HG02884 (cell line): ENCODE data around the gene CRADD.
"Not testable (repeated sequence)": the region's sequence is repeated elsewhere in the genome, so short reads cannot be mapped to it uniquely, and the experiment has no call there.

ENCODE experiments used
- ATAC-seq: cut with Tn5 transposase; IDR thresholded peaks from one replicate; pipeline ENCODE4 v1.9.1; 2021; ENCODE audit warnings: mild to moderate bottlenecking, moderate library complexity; ENCODE audit not compliant: unreplicated experiment

CRADD gene

DNA sequence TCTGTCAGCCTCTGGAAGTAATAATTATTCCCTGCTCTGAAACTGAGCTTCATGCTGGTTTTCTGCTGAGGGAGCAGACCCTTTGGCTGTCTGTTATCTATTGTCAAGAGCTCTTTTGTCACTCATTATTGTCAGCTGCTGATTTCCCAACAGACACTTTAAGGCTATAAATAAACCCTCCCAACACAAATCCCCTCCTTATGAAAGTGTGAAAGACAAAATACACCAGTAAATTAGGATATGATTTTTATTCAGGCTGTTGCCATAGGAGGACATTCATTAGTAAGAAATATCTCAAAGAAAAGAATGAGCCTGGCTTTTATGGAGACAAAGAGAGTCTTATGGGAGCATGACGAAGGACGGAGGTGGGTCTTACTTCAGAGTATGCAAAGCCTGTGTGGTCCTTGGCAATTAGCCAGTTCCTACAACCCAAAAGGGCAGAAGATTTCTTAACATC lies 180.8 kb downstream of the CRADD start:
- ATAC-seq: no peak

DNA sequence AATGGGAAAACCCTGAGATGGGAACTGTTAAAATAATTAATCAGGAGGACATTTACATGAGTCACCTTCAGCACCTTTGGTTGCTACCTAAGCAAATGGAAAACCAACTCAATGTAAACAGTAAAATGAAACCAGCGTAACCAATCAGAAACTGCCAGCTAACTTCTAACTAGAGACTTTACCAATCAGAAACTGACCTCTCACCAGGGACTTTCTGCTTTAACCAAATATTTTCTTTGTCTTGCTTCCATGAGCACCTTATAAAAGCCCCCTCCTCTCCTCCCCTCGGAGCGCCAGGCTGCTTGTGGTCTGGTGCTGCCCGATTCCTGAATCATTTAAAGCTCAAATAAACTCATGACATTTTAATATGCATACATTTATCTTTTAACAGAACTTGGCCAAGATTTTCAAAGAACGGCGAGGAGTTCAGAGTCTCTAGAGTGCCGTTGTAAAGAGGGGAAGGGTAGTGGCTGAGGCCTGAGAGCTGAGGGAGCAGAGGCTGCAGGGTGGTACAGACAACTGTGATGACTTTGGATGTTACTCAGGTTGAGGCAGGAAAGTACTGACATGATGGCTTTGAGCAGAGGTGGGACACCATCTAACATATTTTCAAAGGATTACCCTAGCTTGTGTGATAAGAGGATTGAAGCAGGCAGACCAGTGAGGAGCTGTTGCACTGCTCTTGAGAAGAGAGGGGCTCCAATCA lies 183.6 kb downstream of the CRADD start:
- no peak for ATAC-seq

DNA sequence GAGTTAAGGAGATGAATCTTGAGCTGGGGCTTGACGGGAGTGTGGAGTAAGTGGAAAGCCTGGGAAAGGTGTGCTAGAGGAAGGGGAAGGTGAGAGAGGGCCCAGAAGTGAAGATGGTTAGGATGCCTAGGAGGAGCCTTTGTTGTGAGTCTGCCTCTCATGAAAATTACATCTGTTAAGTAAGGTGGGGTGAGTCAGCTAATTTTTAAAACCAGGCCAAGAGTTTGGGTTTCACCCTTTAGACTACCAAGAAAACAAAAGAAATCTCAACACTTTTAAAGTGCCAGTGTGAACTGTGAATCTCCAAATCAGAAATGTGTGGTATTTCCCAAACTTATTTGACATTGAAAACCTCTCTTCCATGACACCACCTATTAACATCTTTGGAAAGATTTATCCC lies 185.2 kb downstream of the CRADD start:
- no peak for ATAC-seq

DNA sequence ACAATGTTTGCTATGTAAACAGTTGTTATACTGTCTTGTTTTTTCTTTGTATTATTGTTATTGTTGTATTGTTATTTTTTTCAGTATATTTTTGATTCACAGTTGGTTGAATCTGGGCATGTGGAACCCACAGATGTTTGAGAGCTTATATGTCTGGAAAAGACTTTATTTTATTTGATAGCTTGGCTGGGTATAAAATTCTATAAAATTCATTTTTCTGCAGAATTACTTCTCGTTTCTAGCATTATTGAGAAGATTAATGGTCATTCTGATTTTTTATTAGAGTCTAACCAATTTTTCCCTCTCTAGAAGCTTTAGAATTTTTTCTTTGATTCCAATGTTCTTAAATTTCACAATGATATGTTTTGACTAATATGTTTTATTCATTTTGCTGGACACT lies 188.6 kb downstream of the CRADD start:
- ATAC-seq: no peak

DNA sequence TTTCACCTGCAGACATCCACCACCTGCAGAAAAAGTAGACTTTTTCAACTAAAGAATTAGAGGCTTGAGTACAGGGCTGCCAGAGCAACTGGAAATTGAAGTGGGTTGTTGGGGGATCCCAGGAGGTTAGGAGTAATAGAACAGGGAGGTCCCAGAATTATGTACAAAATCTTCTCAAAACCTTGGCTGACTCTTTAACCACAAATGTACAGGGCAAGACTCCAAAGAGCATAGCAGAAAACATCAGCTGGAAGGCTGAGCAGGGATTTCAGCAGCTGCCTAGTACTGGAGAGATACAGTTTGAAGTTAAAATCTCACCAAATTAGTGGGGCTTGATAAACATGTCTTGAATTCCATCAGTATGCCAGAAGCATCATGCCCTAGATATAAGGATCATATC lies 191.6 kb downstream of the CRADD start:
- ATAC-seq: no peak

DNA sequence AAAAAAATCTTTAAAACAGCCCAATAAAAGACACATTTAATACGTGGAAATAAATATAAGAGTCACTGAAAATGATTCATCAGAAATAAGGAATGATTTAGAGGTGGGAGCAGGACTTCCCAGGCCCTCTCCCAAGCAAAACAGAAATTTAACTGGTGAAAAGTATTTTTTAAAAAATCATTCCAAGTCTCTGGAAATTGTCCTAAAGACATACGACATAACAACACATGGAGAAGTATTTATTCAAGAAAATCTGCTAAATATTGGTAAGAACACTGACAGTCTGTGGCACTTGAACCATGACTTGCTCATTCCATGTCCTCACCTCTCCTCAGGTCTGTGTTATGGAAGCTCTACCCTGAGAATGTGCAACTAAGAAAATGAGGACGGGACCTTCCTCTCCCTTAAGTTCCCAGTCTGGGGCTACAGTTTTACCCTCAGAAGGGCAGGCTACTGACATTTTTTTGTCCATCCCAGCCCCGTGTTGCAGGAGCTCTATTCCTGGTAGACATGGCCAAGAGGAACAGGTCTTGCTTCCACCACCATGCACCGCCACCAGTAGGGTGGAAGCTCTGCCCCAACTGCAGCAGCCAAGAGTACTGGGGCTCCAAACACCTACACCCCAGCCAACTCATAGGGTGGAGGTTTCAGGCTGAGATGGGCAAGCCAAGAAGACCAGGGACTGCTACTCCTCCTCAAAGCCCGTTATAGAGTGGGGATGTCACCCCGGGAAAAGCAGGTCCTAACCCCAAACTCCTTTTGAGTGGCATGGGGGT lies 193.0 kb downstream of the CRADD start:
- no peak for ATAC-seq

DNA sequence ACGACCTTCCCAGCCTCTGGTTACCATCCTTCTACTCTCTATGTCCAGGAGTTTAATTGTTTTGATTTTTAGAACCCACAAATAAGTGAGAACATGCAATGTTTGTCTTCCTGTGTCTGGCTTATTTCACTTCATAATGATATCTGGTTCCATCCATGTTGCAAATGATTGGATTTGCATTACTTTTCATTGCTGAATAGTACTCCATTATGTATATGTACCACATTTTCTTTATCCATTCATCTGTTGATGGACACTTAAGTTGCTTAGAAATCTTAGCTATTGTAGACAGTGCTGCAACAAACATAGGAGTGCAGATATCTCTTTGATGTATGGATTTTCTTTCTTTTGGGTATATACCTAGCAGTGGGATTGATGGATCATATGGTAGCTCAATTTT lies 194.4 kb downstream of the CRADD start:
- ATAC-seq: not testable (repeated sequence)

DNA sequence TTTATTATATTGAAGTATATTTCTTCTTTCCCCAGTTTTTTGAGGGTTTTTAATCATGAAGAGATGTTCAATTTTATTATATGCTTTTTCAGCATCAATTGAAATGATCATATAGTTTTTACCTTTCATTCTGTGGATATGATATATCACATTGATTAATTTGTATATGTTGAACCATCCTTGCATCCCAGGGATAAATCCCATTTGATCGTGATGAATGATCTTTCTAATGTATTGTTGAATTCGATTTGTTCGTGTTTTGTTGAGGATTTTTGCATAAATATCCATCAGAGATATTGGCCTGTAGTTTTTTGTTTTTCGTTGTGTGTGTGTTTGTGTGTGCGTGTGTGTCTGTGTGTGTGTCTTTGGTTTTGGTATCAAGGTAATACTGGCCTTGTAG lies 196.4 kb downstream of the CRADD start:
- no peak for ATAC-seq

DNA sequence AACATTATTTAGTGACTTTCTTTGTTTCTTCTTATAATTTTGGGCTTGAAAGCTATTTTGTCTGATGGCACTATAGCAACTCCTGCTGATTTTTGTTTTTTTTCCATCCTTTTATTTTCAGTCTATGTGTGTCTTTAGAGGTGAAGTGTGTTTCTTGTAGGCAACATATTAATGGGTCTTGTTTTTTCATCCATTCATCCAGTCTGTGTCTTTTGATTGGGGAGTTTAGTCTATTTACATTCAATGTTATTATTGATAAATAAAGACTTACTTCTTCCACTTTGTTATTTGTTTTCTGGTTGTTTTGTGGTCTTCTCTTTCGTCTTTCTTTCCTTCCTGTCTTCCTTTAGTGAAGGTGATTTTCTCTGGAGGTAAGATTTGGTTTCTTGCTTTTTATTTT lies 198.0 kb downstream of the CRADD start:
- ATAC-seq: no peak

DNA sequence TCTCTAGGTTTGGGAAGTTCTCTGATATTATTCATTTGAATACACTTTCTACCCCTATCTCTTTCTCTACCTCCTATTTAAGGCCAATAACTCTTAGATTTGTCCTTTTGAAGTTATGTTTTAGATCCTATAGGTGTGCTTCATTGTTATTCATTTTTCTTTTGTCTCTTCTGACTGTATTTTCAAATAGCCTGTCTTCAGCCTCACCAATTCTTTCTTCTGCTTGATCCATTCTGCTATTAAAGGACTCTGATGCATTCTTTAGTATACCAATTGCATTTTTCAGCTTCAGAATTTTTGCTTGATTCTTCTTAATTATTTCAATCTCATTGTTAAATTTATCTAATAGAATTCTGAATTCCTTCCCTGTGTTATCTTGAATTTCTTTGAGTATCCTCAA lies 199.2 kb downstream of the CRADD start:
- ATAC-seq: no peak

DNA sequence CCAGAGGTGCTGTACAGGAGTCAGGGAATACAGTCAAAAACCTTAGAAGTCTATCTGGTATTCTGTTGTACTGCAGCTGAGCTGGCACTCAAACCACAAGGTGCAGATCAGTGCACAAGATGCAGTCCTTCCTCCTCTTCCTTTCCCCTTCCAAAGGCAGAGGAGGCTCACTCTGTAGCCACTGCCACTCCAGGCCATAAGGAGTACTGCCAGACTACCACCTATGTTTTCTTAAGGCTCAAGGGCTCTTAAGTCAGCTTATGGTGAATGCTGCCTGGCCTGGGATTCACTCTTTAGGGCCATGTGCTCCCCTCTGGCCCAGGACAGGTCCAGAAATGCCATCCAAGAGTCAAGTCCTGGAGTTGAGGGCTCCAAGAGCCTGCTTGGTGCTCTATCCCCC lies 200.3 kb downstream of the CRADD start:
- no peak for ATAC-seq

DNA sequence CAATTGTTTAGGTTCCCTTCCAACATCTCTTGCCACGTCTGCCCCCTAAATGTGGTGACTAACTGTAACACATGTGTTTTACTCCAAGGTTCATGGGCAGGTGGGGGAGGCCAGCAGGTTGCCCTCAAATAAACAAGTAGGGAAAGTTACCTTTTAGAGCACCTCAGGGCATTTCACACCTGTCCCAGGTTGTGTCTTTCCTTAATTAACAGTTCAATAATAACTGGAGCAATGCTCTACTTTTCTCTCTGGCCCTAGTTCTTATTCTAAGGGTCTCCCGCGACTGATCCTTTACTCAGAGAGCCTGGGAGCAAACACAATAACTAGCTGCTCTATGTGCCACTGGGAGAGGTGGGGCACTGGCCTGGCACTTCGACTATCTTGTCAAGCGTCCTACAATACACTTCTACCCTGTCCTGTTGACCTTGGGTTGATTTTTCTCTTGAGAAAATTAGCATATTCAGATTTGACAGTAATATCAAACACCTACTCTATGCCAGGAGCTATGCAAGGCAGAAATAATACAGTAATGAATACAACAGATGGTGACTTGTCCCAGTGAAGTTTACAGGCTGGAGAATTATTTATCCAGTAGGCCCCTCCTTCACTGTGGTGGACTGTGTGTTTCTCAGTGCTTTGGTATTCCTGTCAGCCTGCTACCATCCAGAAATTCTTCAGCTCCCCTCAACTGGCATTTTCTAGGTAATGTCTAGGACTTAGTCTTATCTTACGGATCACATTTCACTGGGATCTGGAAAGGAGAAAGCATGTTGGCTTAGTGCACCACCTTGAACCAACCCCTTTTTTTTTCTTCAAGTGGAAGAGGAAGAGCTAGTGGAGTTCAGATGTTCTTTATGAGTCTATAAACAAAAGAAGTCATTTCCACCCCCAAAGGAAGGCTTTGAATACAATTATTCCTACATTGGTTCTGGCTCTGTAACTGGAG lies 202.6 kb downstream of the CRADD start:
- ATAC-seq: no peak

DNA sequence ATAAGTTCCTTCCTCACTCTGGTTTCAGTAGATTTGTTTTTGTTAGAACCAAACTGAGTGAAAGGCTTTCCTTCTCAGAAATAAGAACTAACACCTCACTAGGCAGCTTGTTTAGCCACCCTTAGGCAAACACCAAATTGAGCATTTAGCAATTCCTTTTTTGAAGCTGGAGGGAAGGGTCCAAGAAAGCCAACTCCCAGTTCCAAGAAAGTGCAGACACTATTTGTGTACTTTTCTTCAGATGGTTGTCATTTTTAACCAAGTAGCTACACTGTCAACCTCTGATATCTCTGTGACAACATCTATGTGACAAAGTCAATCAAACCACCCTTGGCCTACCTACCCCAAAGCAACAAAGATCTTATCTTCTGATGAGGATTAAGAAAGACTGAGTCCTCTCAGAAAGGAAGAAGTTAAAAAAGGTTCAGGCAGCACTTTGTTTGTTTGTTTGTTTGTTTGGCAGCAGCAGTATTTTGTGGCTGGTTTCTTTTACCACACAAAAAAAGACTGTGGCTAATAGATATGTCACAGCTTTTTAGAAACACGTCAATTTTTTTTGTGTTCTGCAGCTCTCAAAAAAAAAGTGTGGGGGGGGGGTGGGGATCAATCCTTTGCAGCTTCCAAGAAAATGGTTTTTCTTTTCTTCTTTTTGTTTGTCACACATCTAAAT lies 203.8 kb downstream of the CRADD start:
- no peak for ATAC-seq

DNA sequence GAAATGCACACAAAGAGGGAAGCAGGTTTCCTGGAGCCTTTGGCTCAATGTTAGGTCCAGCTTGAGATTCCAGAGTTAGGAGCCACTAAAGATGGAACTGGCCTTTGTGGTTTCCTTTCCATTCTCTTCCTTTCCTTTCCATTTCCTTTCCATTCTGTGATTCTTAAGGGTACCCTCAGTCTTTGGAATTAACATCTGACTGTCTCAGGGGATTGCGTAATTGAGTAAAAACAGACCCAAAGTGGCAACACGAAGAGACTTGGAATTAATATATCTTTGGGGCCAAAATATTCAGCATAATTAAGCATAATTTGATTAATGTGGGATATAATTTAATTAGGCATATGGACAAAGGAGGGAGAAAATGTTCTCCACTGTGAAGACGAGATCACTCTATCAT lies 205.6 kb downstream of the CRADD start:
- ATAC-seq: no peak

DNA sequence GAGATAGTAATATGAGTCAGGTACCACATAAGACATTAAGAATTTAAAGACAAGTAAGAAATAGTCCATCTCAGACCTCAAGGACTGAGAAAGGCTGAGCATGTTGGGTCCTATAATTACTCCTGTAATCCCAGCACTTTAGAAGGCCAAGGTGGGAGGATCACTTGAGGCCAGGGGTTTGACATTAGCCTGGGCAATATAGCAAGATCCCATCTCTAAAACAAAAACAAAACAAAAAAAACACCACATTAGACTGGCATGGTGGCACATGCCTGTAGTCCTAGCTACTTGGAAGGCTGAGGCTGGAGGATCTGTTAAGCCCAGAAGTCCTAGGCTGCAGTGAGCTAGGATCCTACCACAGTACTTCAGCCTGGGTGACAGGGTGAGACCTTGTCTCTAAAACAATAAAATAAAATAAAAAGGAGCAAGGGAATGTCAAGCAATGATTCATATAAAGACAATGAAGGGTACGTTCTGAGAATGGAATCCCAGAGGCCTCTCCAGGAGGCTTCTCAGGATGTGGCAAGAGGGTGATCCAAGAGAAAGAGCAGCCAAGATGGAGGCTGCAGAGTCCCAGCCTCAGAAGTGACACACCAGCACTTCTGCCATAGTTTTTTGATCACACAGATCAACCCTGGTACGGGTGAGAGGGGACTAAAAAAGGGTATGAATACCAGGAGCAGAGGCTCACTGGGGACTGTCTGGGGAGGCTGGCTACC lies 206.4 kb downstream of the CRADD start:
- ATAC-seq: no peak

DNA sequence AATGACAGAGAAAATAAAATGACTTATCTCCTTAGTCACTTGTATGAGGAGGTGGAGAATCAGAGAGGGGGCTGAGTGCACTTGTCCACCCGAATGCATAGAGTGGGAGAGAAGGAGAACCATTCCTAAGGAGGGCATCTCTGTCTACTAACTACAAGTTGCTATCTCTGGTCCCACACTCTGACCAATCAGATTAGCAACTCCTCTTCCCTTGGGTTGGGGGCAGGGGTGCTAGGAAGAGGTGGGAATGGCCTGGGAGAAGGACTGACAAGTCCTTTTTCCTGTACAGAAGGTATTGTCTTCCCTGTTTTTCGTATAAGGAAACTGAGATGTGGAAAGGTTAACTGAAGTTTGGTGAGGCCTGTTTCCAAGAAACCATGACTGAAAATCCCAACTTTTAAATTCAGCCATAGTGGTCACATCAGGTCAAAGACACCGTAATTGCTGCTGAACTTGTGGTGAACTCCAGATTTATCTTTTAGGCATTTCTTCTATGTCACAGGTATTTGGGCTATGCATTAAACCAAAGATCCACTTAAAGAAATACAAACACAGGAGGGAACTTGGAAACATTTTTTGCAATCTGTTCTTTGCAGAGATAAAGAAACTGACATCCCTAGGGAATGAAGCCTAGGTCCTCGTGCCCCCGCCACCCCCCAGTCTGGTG lies 207.8 kb downstream of the CRADD start:
- no peak for ATAC-seq

DNA sequence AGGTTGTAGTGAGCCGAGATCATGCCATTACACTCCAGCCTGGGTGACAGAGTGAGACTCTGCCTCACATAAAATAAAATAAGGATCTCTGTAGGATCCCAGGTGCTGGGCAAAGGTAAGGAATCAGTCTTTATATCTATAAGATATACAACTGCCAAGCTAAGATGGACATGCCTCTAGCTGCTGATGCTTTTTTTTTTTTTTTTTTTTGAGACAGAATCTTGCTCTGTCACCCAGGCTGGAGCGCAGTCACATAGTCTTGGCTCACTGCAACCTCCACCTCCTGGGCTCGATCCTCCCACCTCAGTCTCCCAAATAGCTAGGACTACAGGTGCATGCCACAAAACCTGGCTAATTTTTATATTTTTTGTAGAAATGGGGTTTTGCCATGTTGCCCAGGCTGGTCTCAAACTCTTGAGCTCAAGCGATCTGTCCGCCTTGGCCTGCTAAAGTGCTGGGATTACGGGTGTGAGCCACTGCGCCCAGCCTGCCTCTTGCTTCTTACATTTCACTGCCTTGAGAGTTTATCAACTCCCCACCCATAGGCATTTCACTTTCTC lies 208.9 kb downstream of the CRADD start:
- ATAC-seq: not testable (repeated sequence)

DNA sequence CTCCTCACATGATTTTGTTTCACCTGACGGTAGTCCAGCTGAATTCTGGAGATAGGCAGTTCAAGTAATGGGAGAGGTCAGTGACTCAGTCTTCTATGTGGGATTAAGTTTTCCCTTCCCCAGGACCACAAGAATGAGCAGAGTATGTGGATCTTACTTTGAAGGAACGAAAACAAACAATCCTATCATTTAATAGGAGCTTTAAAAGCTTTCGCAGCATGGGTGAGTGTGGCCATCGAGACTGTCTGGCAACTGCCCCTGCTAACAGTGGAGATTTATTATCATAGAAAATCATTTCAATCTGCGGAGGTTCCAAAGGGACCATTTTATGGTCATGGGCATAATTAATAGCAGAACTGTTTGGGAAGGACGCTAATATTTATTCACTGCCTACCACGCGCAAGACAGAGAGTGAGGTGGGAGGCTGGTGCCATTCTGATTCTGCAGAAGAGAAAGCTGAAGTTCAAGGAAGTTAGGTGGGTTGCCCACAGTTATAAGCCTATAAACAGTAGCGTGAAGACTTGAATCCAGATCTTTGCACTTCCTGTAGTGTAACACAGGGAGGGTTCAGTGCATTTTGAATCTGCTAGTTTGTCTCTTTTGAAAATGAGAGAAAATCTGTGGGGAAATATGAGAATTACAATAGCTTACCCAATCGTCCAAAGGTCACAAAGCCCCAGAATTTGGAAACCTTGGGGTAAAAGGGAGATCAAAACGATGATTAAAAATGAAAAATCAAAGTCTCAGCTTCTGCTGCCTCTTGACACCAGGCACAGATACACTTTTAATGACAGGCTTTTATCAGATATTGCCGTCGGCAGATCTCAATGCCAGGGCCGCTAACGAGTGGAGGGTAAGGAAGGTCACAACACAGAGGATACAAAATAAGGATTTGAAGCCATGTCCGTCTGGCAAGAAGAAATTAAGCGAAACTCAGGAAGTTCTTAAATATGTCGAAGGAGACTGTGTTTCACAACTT lies 209.6 kb downstream of the CRADD start:
- ATAC-seq: no peak
